ENCODE measurements around the gene DNASE1L2.

DNA sequence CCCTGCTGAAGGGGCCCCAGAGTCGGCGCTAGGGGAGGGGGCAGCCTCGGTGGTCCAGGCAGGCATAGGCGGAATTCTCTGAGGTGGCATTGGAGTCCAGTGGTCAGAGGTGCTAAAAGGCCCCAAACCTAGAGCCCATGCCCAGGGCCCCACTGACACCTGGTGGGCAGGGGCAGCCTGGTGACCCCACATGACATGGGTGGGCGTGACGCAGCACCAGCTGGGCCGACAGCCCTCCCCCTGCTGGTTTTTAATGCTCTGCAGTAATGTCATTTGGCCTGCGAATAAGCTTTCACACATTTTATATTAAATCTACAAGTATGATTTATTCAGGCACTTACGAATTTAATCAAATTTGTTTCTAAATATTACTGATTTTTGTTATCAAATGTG is 33.8 kb downstream of the DNASE1L2 start:
- TF ChIP-seq GATA2 (IDR thresholded peaks at IDR 0.05; ENCODE audit: low read depth, low read length) = no peak
- no peak for TF ChIP-seq GATA3 (IDR thresholded peaks at IDR 0.05; ENCODE audit: low read depth, low read length)

Measured in SH-SY5Y (cell line).